ENCODE results near the gene CD300LB. TPM values are rescaled to one million over a fixed set of nuclear protein-coding genes. Genes with fewer than 3 reads are reported as not detected.

The CD300LB gene
- total RNA-seq, 1 experiment from 2014 or later = not detected

DNA sequence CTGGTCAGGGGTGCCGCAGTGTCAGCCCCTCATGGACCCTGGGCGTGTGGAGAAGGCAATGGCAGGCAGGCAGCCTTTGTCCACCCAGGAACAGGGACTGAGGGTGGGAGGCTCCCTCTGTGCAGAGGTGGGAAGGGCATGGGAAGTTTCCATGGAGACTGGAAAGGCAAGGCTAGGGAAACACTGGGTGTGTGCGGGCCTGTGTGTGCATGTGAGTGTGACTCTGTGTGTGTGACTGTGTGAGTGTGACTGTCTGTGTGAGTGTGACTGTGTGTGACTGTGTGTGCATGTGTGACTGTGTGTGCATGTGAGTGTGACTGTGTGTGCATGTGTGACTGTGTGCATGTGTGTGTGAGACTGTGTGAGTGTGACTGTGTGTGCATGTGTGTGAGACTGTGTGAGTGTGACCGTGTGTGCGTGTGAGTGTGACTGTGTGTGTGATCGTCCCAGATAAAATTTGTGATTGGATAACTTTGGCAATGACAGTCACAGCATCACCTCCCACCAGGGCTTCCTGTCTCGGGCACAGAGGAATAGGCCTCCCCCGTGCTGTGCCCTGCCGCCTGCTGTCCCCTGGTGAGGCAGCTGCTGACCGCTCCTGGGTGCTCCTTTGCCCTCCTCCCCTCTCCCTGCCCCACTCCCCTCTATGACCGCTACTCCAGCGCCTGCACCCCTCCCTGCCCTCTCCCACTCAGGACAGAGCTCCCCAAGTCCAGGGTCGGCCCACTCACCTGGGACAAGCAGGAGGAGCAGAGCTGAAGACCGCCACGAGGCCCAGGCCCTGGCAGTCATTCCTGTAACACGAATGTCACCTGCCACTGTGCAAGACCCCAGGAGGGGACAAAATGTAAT lies 13.9 kb upstream of the CD300LB start:
- Histone ChIP-seq H3K4me1 (ENCODE audit: insufficient read depth, low read length, poor library complexity, severe bottlenecking) (no peaks in the 10 kb centered on the region), H3K27ac (ENCODE audit: low read depth, low read length, poor library complexity, severe bottlenecking) (no peak overlapping the region), H3K4me3 (ENCODE audit: low read depth, low read length, poor library complexity, severe bottlenecking) (no peak overlapping the region), H3K27me3 (replicated peaks; ENCODE audit: insufficient read depth, low read depth, low read length, poor library complexity) (no peaks in the 10 kb centered on the region), H3K36me3 (ENCODE audit: insufficient read depth, low read length, poor library complexity, severe bottlenecking) (no peaks in the 10 kb centered on the region), H3K9me3 (ENCODE audit: low read depth, low read length, poor library complexity, severe bottlenecking) (no peaks in the 10 kb centered on the region)
- TF ChIP-seq CTCF (conservative IDR thresholded peaks at IDR 0.05; ENCODE audit: low read depth, low read length) (no peak), EZH2 (IDR thresholded peaks at IDR 0.05; ENCODE audit: borderline replicate concordance, low read depth, low read length, poor library complexity, severe bottlenecking) (no peak)
- intact Hi-C loops (cut with micrococcal nuclease; ENCODE audit: unreplicated experiment) = no loop called here
- CTCF ChIA-PET = no interaction called here
- no TSS peak for BruUV-seq (replicated peaks)
- DNase-seq (ENCODE audit: low spot score) = no peak
- POLR2A ChIA-PET (ENCODE audit: low non-redundant PET) = no interaction called here

DNA sequence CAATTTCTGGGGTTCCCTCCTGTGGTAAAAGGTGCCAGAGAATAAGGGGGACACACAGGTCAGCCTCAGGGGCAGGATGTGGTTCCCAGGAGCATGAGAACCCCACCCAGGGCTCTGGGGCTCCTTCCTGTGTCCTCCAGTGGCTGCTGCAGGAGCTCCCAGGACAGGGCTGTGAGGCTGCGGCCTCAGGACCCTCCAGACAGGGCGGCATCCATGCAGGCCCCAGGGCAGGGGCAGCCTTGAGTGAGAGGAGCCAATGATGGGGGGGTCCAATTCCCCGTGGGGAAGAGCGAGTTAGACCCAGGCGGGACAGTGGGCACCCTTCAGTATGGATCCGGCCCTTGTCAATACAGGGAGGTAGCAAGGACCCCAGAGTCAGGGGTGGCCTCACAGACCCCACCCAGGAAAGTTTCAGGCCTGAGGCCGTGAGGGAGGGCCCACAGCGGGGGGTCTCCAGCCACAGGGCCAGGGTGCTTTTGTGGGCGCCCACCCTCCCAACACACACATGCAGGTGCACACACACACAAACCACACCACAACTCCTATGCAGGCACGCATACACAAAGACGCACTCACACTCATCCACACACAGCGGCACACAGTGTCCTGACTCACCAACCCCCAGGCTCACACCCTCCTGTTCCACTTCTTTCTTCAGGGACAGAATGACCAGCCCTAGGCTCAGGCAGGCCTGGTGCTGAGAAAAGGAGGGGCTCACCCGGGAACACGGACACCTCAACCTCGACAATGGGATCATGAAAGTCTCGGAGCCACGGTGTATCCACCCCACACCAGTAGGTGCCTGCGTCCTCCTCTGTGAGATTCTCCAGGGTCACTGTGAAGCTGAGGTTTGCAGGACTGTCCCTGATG lies 12.9 kb upstream of the CD300LB start:
- Histone ChIP-seq H3K36me3 (ENCODE audit: insufficient read depth, low read length, poor library complexity, severe bottlenecking) (no peaks in the 10 kb centered on the region), H3K9me3 (ENCODE audit: low read depth, low read length, poor library complexity, severe bottlenecking) (no peaks in the 10 kb centered on the region), H3K4me1 (ENCODE audit: insufficient read depth, low read length, poor library complexity, severe bottlenecking) (no peaks in the 10 kb centered on the region), H3K27me3 (replicated peaks; ENCODE audit: insufficient read depth, low read depth, low read length, poor library complexity) (peaks cover 3% of the 10 kb centered on the region), H3K4me3 (ENCODE audit: low read depth, low read length, poor library complexity, severe bottlenecking) (no peak overlapping the region), H3K27ac (ENCODE audit: low read depth, low read length, poor library complexity, severe bottlenecking) (no peak overlapping the region)
- TF ChIP-seq CTCF (conservative IDR thresholded peaks at IDR 0.05; ENCODE audit: low read depth, low read length) = no peak
- no peak for TF ChIP-seq EZH2 (IDR thresholded peaks at IDR 0.05; ENCODE audit: borderline replicate concordance, low read depth, low read length, poor library complexity, severe bottlenecking)
- intact Hi-C loops (cut with micrococcal nuclease; ENCODE audit: unreplicated experiment) = no loop called here
- ChIA-PET CTCF (no interaction called here), POLR2A (ENCODE audit: low non-redundant PET) (no interaction called here)
- DNase-seq (ENCODE audit: low spot score) = no peak
- no TSS peak for BruUV-seq (replicated peaks)

DNA sequence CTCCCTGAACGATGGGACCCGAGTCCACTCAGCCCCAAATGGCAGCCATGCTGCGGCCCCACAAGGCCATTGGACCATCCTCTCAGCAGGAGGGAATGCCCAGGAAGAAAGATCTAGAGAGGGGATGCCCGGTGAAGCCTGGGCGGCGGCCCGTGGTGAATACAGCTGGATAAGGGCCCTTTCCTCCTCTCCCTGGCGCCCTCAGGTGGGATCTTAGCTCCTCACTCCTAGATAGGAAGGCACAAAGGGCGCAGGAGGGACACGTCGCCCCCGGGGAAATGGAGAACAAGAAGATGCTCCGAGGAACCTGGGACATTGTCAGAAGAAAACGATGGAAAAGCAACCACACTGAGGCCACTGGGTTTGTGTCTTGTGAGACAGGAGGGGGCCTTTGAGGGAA lies 12.1 kb upstream of the CD300LB start:
- BruUV-seq (replicated peaks) = no TSS peak
- POLR2A ChIA-PET (ENCODE audit: low non-redundant PET) = no interaction called here
- no peak overlapping the region for H3K27ac ChIP-seq (ENCODE audit: low read depth, low read length, poor library complexity, severe bottlenecking)
- peaks cover 6% of the 10 kb centered on the region for H3K27me3 ChIP-seq (replicated peaks; ENCODE audit: insufficient read depth, low read depth, low read length, poor library complexity)
- CTCF ChIA-PET = no interaction called here
- DNase-seq (ENCODE audit: low spot score) = no peak
- no peak for TF ChIP-seq CTCF (conservative IDR thresholded peaks at IDR 0.05; ENCODE audit: low read depth, low read length)
- no peak for TF ChIP-seq EZH2 (IDR thresholded peaks at IDR 0.05; ENCODE audit: borderline replicate concordance, low read depth, low read length, poor library complexity, severe bottlenecking)
- H3K9me3 ChIP-seq (ENCODE audit: low read depth, low read length, poor library complexity, severe bottlenecking) = no peaks in the 10 kb centered on the region
- H3K4me1 ChIP-seq (ENCODE audit: insufficient read depth, low read length, poor library complexity, severe bottlenecking) = no peaks in the 10 kb centered on the region
- intact Hi-C loops (cut with micrococcal nuclease; ENCODE audit: unreplicated experiment) = no loop called here
- no peak overlapping the region for H3K4me3 ChIP-seq (ENCODE audit: low read depth, low read length, poor library complexity, severe bottlenecking)
- H3K36me3 ChIP-seq (ENCODE audit: insufficient read depth, low read length, poor library complexity, severe bottlenecking) = no peaks in the 10 kb centered on the region

Data from A673 (cell line).